ENCODE results near the gene DPP7.

Gene DPP7

GRCh38 chr9:137082925-137083290, 31.6 kb downstream of the DPP7 start:
- Histone ChIP-seq H3K9me3 (ENCODE audit: control insufficient read depth in 2 of 2, low read length in 2 of 2) (no peaks in the 10 kb centered on the region), H3K4me1 (ENCODE audit: control insufficient read depth, insufficient read depth, low read length) (peaks cover 28% of the 10 kb centered on the region), H3K27ac (ENCODE audit: low read length) (no peak overlapping the region), H3K36me3 (ENCODE audit: control insufficient read depth in 2 of 2, insufficient read depth in 2 of 2, low read length in 2 of 2) (peaks cover 0 to 6% of the 10 kb centered on the region in 2 donors), H3K4me3 (ENCODE audit: low read length in 2 of 2) (no peak overlapping the region), H3K9ac (ENCODE audit: low read length in 2 of 2) (no peak overlapping the region), H3K27me3 (ENCODE audit: control insufficient read depth in 1 of 2, insufficient read depth in 2 of 2, low read length in 2 of 2) (peaks cover 14 to 31% of the 10 kb centered on the region in 2 donors)

- no peak overlapping the region for H3K4me3 ChIP-seq (ENCODE audit: low read length in 2 of 2)
- peaks cover 29% of the 10 kb centered on the region for H3K4me1 ChIP-seq (ENCODE audit: control insufficient read depth, insufficient read depth, low read length)
- H3K27ac ChIP-seq (ENCODE audit: low read length): no peak overlapping the region
- peaks cover 0 to 6% of the 10 kb centered on the region in 2 donors for H3K36me3 ChIP-seq (ENCODE audit: control insufficient read depth in 2 of 2, insufficient read depth in 2 of 2, low read length in 2 of 2)
- no peak overlapping the region for H3K9ac ChIP-seq (ENCODE audit: low read length in 2 of 2)
- no peaks in the 10 kb centered on the region for H3K9me3 ChIP-seq (ENCODE audit: control insufficient read depth in 2 of 2, low read length in 2 of 2)
- H3K27me3 ChIP-seq (ENCODE audit: control insufficient read depth in 1 of 2, insufficient read depth in 2 of 2, low read length in 2 of 2): peaks cover 14 to 33% of the 10 kb centered on the region in 2 donors
These were observed 32.2 kb downstream of the DPP7 start for GRCh38 chr9:137082222-137082924.

GRCh38 chr9:137080260-137081122, 34.0 kb downstream of the DPP7 start:
- Histone ChIP-seq H3K9me3 (ENCODE audit: control insufficient read depth in 2 of 2, low read length in 2 of 2) (no peaks in the 10 kb centered on the region), H3K4me1 (ENCODE audit: control insufficient read depth, insufficient read depth, low read length) (peaks cover 24% of the 10 kb centered on the region), H3K27me3 (ENCODE audit: control insufficient read depth in 1 of 2, insufficient read depth in 2 of 2, low read length in 2 of 2) (peaks cover 14 to 39% of the 10 kb centered on the region in 2 donors), H3K9ac (ENCODE audit: low read length in 2 of 2) (no peak overlapping the region), H3K36me3 (ENCODE audit: control insufficient read depth in 2 of 2, insufficient read depth in 2 of 2, low read length in 2 of 2) (peaks cover 0 to 6% of the 10 kb centered on the region in 2 donors), H3K27ac (ENCODE audit: low read length) (no peak overlapping the region), H3K4me3 (ENCODE audit: low read length in 2 of 2) (no peak overlapping the region)

DNA sequence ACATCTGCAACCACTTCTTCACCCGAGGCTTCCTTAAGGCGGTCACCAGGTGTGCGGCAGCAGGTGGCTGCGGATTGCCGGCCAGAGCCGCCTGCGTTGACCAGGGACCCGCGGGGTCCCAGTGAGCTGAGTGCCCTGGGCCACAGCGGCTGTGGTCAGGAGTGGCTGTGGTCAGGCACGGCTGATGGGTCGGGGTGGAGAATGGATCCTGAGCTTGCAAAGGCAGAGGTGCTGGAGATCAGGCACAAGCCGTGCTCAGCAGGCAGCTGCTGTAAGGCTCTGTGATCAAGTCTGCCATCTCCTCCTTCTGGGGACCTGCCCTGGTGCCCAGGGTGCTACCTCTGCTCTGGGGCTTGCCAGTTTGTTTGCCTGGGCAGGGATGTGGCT, 35.1 kb downstream of the DPP7 start:
- Histone ChIP-seq H3K36me3 (ENCODE audit: control insufficient read depth in 2 of 2, insufficient read depth in 2 of 2, low read length in 2 of 2) (peaks cover 0 to 6% of the 10 kb centered on the region in 2 donors), H3K9ac (ENCODE audit: low read length in 2 of 2) (no peak overlapping the region), H3K4me1 (ENCODE audit: control insufficient read depth, insufficient read depth, low read length) (peaks cover 24% of the 10 kb centered on the region)

DNA sequence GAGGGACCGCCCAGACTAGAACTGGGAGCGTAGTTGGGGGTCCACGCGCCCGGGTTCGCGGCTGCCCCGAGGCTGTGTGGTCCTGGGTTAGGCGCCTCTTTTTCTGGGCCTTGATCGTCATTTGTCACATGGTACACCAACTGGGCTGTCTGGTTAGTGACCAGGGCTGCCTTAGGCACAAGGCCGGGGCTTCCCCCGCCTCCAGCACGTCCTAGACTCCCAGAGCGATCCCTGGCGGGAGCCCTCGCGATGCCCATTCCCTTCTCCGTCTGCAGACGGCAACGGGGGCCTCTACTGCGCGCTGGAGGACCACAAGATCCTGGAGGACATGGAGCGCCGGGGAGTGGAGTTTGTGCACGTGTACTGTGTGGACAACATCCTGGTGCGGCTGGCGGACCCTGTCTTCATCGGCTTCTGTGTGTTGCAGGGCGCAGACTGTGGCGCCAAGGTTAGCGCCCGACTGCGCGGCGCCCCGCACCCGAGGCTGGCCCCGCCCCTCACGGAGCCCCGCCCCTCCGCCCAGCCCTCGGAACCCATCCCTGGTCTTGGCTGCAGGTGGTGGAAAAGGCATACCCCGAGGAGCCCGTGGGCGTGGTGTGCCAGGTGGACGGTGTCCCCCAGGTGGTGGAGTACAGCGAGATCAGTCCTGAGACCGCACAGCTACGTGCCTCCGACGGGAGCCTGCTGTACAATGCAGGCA, 35.7 kb downstream of the DPP7 start:
- Histone ChIP-seq H3K9ac (ENCODE audit: low read length in 2 of 2) (no peak overlapping the region), H3K27ac (ENCODE audit: low read length) (no peak overlapping the region), H3K4me3 (ENCODE audit: low read length in 2 of 2) (peak overlapping the region in 1 of 2 donors; percentile 70), H3K27me3 (ENCODE audit: control insufficient read depth in 1 of 2, insufficient read depth in 2 of 2, low read length in 2 of 2) (peaks cover 14 to 39% of the 10 kb centered on the region in 2 donors), H3K4me1 (ENCODE audit: control insufficient read depth, insufficient read depth, low read length) (peaks cover 23% of the 10 kb centered on the region), H3K36me3 (ENCODE audit: control insufficient read depth in 2 of 2, insufficient read depth in 2 of 2, low read length in 2 of 2) (peaks cover 0 to 6% of the 10 kb centered on the region in 2 donors), H3K9me3 (ENCODE audit: control insufficient read depth in 2 of 2, low read length in 2 of 2) (no peaks in the 10 kb centered on the region)

More for the DNA sequence above, 35.1 kb downstream of the DPP7 start:
- H3K27me3 ChIP-seq (ENCODE audit: control insufficient read depth in 1 of 2, insufficient read depth in 2 of 2, low read length in 2 of 2): peaks cover 14 to 39% of the 10 kb centered on the region in 2 donors
- no peak overlapping the region for H3K4me3 ChIP-seq (ENCODE audit: low read length in 2 of 2)
- H3K27ac ChIP-seq (ENCODE audit: low read length): no peak overlapping the region
- H3K9me3 ChIP-seq (ENCODE audit: control insufficient read depth in 2 of 2, low read length in 2 of 2): no peaks in the 10 kb centered on the region

DNA sequence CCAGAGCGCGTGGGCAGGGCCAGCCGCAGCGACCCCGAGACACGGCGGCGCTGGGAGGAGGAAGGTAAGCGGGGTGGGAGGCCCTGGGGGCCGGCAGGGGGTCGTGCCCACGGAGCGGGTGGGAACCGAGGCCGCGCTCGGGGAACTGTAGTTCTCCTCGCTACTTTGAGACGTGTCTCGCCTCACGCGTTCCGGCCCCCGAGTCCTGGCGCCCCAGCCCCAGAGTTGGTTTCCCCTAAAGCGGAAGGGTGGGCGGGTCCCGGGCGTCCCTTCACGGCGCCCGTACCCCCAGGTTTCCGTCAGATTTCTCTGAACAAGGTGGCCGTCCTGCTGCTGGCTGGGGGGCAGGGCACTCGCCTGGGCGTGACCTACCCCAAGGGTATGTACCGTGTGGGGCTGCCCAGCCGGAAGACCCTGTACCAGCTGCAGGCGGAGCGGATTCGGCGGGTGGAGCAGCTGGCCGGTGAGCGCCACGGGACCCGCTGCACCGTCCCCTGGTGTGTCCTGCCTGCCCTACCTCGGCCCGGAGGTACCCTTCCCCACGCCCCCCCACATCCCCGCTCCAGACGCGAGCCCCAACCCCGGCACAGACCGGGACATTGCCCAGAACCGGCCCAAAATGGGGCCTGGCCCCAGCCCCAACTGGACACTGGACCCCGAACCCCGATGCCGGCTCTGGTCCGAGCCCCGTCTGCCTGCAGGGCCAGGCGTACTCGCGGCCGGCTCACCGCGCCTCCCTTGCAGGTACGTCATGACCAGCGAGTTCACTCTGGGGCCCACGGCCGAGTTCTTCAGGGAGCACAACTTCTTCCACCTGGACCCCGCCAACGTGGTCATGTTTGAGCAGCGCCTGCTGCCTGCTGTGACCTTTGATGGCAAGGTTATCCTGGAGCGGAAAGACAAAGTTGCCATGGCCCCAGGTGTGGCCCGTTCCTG, 36.5 kb downstream of the DPP7 start:
- Histone ChIP-seq H3K9me3 (ENCODE audit: control insufficient read depth in 2 of 2, low read length in 2 of 2) (no peaks in the 10 kb centered on the region), H3K36me3 (ENCODE audit: control insufficient read depth in 2 of 2, insufficient read depth in 2 of 2, low read length in 2 of 2) (peaks cover 0 to 6% of the 10 kb centered on the region in 2 donors), H3K27ac (ENCODE audit: low read length) (no peak overlapping the region), H3K4me1 (ENCODE audit: control insufficient read depth, insufficient read depth, low read length) (peaks cover 19% of the 10 kb centered on the region), H3K9ac (ENCODE audit: low read length in 2 of 2) (peak overlapping the region in 1 of 2 donors; percentile 15), H3K27me3 (ENCODE audit: control insufficient read depth in 1 of 2, insufficient read depth in 2 of 2, low read length in 2 of 2) (peaks cover 14 to 39% of the 10 kb centered on the region in 2 donors), H3K4me3 (ENCODE audit: low read length in 2 of 2) (peak overlapping the region; percentile 35 to 70)

DNA sequence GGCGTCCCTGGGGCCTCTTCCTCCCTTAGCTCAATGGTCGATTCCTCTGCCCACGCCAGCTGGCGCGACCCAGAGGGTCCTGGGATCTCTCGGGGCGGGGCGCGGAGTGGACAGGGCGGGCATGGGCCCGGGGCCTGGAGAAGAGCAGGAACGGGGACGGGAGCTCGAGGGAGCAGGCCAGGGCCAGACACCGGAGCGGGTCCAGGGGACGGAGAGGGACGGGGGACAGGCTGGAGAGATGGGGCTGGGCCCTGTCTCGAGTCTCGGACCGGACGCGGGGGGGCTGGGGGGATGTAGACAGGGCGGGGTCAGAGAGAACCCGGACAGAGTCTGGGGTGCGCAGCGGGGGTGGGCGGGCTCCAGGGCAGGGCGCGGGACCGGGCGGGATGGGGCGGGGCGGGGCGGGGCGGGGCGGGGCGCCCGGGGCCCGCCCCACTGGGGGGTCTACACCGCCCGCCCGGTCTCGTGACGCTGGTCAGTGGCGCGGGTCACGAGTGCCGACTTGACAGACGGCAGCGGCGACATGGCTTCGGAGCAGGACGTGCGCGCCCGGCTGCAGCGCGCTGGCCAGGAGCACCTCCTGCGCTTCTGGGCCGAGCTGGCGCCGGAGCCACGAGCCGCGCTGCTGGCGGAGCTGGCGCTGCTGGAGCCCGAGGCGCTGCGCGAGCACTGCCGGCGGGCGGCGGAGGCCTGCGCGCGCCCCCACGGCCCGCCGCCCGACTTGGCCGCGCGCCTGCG, 37.4 kb downstream of the DPP7 start, which contains the start of gene UAP1L1:
Gene UAP1L1 (plus strand): TSS at position 508 of the 738 bp plus-strand sequence. CDS start 16 bp downstream, at position 524.
- peaks cover 19% of the 10 kb centered on the region for H3K4me1 ChIP-seq (ENCODE audit: control insufficient read depth, insufficient read depth, low read length)
- no peaks in the 10 kb centered on the region for H3K9me3 ChIP-seq (ENCODE audit: control insufficient read depth in 2 of 2, low read length in 2 of 2)
- peaks cover 14 to 38% of the 10 kb centered on the region in 2 donors for H3K27me3 ChIP-seq (ENCODE audit: control insufficient read depth in 1 of 2, insufficient read depth in 2 of 2, low read length in 2 of 2)
- peak within 1 kb of the TSS; percentile 35 to 70 for H3K4me3 ChIP-seq (ENCODE audit: low read length in 2 of 2)
- no peak within 1 kb of the TSS for H3K27ac ChIP-seq (ENCODE audit: low read length)
- H3K9ac ChIP-seq (ENCODE audit: low read length in 2 of 2): peak within 1 kb of the TSS in 1 of 2 donors; percentile 38
- H3K36me3 ChIP-seq (ENCODE audit: control insufficient read depth in 2 of 2, insufficient read depth in 2 of 2, low read length in 2 of 2): peaks cover 0 to 6% of the 10 kb centered on the region in 2 donors

GRCh38 chr9:137076636-137077009, 37.9 kb downstream of the DPP7 start:
- Histone ChIP-seq H3K27ac (ENCODE audit: low read length) (no peak overlapping the region), H3K4me1 (ENCODE audit: control insufficient read depth, insufficient read depth, low read length) (peaks cover 19% of the 10 kb centered on the region), H3K36me3 (ENCODE audit: control insufficient read depth in 2 of 2, insufficient read depth in 2 of 2, low read length in 2 of 2) (peaks cover 0 to 3% of the 10 kb centered on the region in 2 donors), H3K27me3 (ENCODE audit: control insufficient read depth in 1 of 2, insufficient read depth in 2 of 2, low read length in 2 of 2) (peaks cover 14 to 35% of the 10 kb centered on the region in 2 donors), H3K9ac (ENCODE audit: low read length in 2 of 2) (peak overlapping the region in 1 of 2 donors; percentile 38), H3K4me3 (ENCODE audit: low read length in 2 of 2) (peak overlapping the region; percentile 31 to 54), H3K9me3 (ENCODE audit: control insufficient read depth in 2 of 2, low read length in 2 of 2) (no peaks in the 10 kb centered on the region)

GRCh38 chr9:137075275-137075775, 39.2 kb downstream of the DPP7 start:
- Histone ChIP-seq H3K9me3 (ENCODE audit: control insufficient read depth in 2 of 2, low read length in 2 of 2) (no peaks in the 10 kb centered on the region), H3K27me3 (ENCODE audit: control insufficient read depth in 1 of 2, insufficient read depth in 2 of 2, low read length in 2 of 2) (peaks cover 12 to 30% of the 10 kb centered on the region in 2 donors), H3K27ac (ENCODE audit: low read length) (no peak overlapping the region), H3K4me3 (ENCODE audit: low read length in 2 of 2) (no peak overlapping the region), H3K9ac (ENCODE audit: low read length in 2 of 2) (no peak overlapping the region), H3K4me1 (ENCODE audit: control insufficient read depth, insufficient read depth, low read length) (peaks cover 27% of the 10 kb centered on the region), H3K36me3 (ENCODE audit: control insufficient read depth in 2 of 2, insufficient read depth in 2 of 2, low read length in 2 of 2) (peaks cover 0 to 2% of the 10 kb centered on the region in 2 donors)
